ENCODE measurements around the gene TNFRSF1A.

TNFRSF1A gene

DNA sequence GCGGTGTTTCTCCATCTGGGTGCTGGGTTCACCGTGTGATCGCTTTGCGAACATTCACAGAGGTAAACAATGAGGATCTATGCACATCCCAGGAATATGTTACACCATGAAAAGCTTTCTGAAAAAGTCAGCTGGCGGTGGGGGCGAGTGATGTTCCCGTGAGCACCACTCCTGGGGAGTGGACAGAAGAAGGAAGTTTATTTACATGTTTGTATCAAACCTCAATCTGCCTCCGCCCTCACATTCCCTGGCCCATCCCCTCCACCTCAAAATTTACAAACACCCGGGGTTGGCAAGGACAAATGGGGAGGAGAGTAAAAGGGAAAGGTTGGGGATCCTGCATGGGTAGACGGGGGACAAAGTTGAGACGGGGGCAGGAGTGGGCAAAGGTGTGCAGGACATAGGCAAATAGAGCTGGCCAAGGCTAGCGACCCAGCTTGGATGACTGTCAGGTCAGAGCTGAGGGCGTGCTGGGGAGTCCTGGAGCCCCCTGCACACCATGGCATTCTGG, 6.9 kb downstream of the TNFRSF1A start:
- Histone ChIP-seq H3K4me3 (ENCODE audit: low read depth, low read length) (peak overlapping the region; percentile 72), H2AFZ (ENCODE audit: low read length, unreplicated experiment) (no peak overlapping the region), H3K4me1 (ENCODE audit: control insufficient read depth, insufficient read depth, low read length, unreplicated experiment) (peaks cover 82% of the 10 kb centered on the region), H3K27ac (ENCODE audit: low read depth, low read length) (peak overlapping the region; percentile 99), H3K36me3 (ENCODE audit: insufficient read depth, low read length) (peaks cover 34% of the 10 kb centered on the region), H3K79me2 (ENCODE audit: control insufficient read depth, insufficient read depth, low read length, unreplicated experiment) (peaks cover 83% of the 10 kb centered on the region), H3K27me3 (ENCODE audit: insufficient read depth, low read length) (no peaks in the 10 kb centered on the region)

GRCh38 chr12:6334359-6334758, 7.5 kb downstream of the TNFRSF1A start:
- Histone ChIP-seq H2AFZ (ENCODE audit: low read length, unreplicated experiment) (no peak overlapping the region), H3K27ac (ENCODE audit: low read depth, low read length) (peak overlapping the region; percentile 99), H3K4me1 (ENCODE audit: control insufficient read depth, insufficient read depth, low read length, unreplicated experiment) (peaks cover 79% of the 10 kb centered on the region), H3K4me3 (ENCODE audit: low read depth, low read length) (peak overlapping the region; percentile 72; the same call in 1 of the 2 replicates), H3K79me2 (ENCODE audit: control insufficient read depth, insufficient read depth, low read length, unreplicated experiment) (peaks cover 82% of the 10 kb centered on the region), H3K36me3 (ENCODE audit: insufficient read depth, low read length) (peaks cover 37% of the 10 kb centered on the region), H3K27me3 (ENCODE audit: insufficient read depth, low read length) (no peaks in the 10 kb centered on the region)

GRCh38 chr12:6333566-6333965, 8.3 kb downstream of the TNFRSF1A start:
- Histone ChIP-seq H3K4me3 (ENCODE audit: low read depth, low read length) (peak overlapping the region; percentile 72), H3K4me1 (ENCODE audit: control insufficient read depth, insufficient read depth, low read length, unreplicated experiment) (peaks cover 71% of the 10 kb centered on the region), H2AFZ (ENCODE audit: low read length, unreplicated experiment) (no peak overlapping the region), H3K27ac (ENCODE audit: low read depth, low read length) (peak overlapping the region; percentile 99), H3K79me2 (ENCODE audit: control insufficient read depth, insufficient read depth, low read length, unreplicated experiment) (peaks cover 78% of the 10 kb centered on the region), H3K27me3 (ENCODE audit: insufficient read depth, low read length) (no peaks in the 10 kb centered on the region), H3K36me3 (ENCODE audit: insufficient read depth, low read length) (peaks cover 37% of the 10 kb centered on the region)

DNA sequence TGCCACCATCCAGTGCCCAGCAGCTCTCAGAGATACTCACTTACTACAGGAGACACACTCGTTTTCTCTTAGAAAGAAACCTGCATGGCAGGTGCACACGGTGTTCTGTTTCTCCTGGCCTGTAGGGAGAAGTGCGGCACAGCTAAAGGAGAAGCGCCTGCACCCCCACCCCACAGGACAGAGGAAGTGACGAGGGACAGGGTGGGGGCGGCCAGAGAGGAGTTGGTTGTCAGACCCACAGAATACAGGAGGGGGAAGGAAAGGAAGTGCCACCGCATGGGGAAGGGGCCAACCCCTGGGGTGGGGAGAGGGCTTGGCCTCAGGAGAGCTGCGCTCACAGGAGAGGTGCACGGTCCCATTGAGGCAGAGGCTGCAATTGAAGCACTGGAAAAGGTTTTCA, 8.8 kb downstream of the TNFRSF1A start:
- no peaks in the 10 kb centered on the region for H3K27me3 ChIP-seq (ENCODE audit: insufficient read depth, low read length)
- H2AFZ ChIP-seq (ENCODE audit: low read length, unreplicated experiment) = no peak overlapping the region
- peak overlapping the region; percentile 99 for H3K27ac ChIP-seq (ENCODE audit: low read depth, low read length)
- H3K4me3 ChIP-seq (ENCODE audit: low read depth, low read length) = peak overlapping the region; percentile 27; the same call in 1 of the 2 replicates
- peaks cover 39% of the 10 kb centered on the region for H3K36me3 ChIP-seq (ENCODE audit: insufficient read depth, low read length)
- H3K4me1 ChIP-seq (ENCODE audit: control insufficient read depth, insufficient read depth, low read length, unreplicated experiment) = peaks cover 71% of the 10 kb centered on the region
- peaks cover 72% of the 10 kb centered on the region for H3K79me2 ChIP-seq (ENCODE audit: control insufficient read depth, insufficient read depth, low read length, unreplicated experiment)

DNA sequence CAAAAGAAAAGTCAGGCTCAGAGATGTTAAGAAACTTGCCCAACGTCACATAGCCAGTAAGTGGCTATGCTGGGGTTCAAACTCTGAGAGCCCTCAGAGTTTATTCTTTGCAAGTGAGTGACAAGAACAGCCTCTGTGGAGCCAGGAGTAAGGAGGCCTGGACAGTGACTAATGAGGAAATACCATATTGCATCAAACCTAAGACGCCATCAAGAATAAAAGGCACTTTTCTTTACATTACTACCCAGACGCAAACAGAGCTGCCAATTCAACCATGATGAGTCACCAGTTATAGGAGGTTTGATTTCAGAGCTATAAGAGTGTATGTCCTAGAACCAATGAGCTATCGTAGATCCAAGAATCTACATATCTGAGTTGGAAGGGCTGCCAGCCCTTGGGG, 9.4 kb downstream of the TNFRSF1A start:
- no peaks in the 10 kb centered on the region for H3K27me3 ChIP-seq (ENCODE audit: insufficient read depth, low read length)
- peaks cover 71% of the 10 kb centered on the region for H3K4me1 ChIP-seq (ENCODE audit: control insufficient read depth, insufficient read depth, low read length, unreplicated experiment)
- peak overlapping the region; percentile 27; the same call in 1 of the 2 replicates for H3K4me3 ChIP-seq (ENCODE audit: low read depth, low read length)
- peak overlapping the region; percentile 99 for H3K27ac ChIP-seq (ENCODE audit: low read depth, low read length)
- no peak overlapping the region for H2AFZ ChIP-seq (ENCODE audit: low read length, unreplicated experiment)
- peaks cover 67% of the 10 kb centered on the region for H3K79me2 ChIP-seq (ENCODE audit: control insufficient read depth, insufficient read depth, low read length, unreplicated experiment)
- H3K36me3 ChIP-seq (ENCODE audit: insufficient read depth, low read length) = peaks cover 39% of the 10 kb centered on the region

- Histone ChIP-seq H2AFZ (ENCODE audit: low read length, unreplicated experiment) (no peak overlapping the region), H3K27me3 (ENCODE audit: insufficient read depth, low read length) (no peaks in the 10 kb centered on the region), H3K4me3 (ENCODE audit: low read depth, low read length) (no peak overlapping the region), H3K27ac (ENCODE audit: low read depth, low read length) (peak overlapping the region; percentile 41), H3K79me2 (ENCODE audit: control insufficient read depth, insufficient read depth, low read length, unreplicated experiment) (peaks cover 58% of the 10 kb centered on the region), H3K36me3 (ENCODE audit: insufficient read depth, low read length) (peaks cover 47% of the 10 kb centered on the region), H3K4me1 (ENCODE audit: control insufficient read depth, insufficient read depth, low read length, unreplicated experiment) (peaks cover 74% of the 10 kb centered on the region)
Measured at GRCh38 chr12:6330999-6331714, 10.7 kb downstream of the TNFRSF1A start.

- Histone ChIP-seq H3K36me3 (ENCODE audit: insufficient read depth, low read length) (peaks cover 50% of the 10 kb centered on the region), H3K4me3 (ENCODE audit: low read depth, low read length) (no peak overlapping the region), H3K27me3 (ENCODE audit: insufficient read depth, low read length) (no peaks in the 10 kb centered on the region), H3K4me1 (ENCODE audit: control insufficient read depth, insufficient read depth, low read length, unreplicated experiment) (peaks cover 72% of the 10 kb centered on the region), H3K79me2 (ENCODE audit: control insufficient read depth, insufficient read depth, low read length, unreplicated experiment) (peaks cover 49% of the 10 kb centered on the region), H3K27ac (ENCODE audit: low read depth, low read length) (no peak overlapping the region), H2AFZ (ENCODE audit: low read length, unreplicated experiment) (no peak overlapping the region)
Measured at GRCh38 chr12:6330192-6330591, 11.7 kb downstream of the TNFRSF1A start.

- no peaks in the 10 kb centered on the region for H3K27me3 ChIP-seq (ENCODE audit: insufficient read depth, low read length)
- H3K4me1 ChIP-seq (ENCODE audit: control insufficient read depth, insufficient read depth, low read length, unreplicated experiment) = peaks cover 72% of the 10 kb centered on the region
- H3K79me2 ChIP-seq (ENCODE audit: control insufficient read depth, insufficient read depth, low read length, unreplicated experiment) = peaks cover 44% of the 10 kb centered on the region
- no peak overlapping the region for H2AFZ ChIP-seq (ENCODE audit: low read length, unreplicated experiment)
- H3K4me3 ChIP-seq (ENCODE audit: low read depth, low read length) = no peak overlapping the region
- peaks cover 51% of the 10 kb centered on the region for H3K36me3 ChIP-seq (ENCODE audit: insufficient read depth, low read length)
- no peak overlapping the region for H3K27ac ChIP-seq (ENCODE audit: low read depth, low read length)
Measured at GRCh38 chr12:6329703-6330064, 12.2 kb downstream of the TNFRSF1A start.

- H3K4me1 ChIP-seq (ENCODE audit: control insufficient read depth, insufficient read depth, low read length, unreplicated experiment) = peaks cover 72% of the 10 kb centered on the region
- H3K36me3 ChIP-seq (ENCODE audit: insufficient read depth, low read length) = peaks cover 48% of the 10 kb centered on the region
- H3K27ac ChIP-seq (ENCODE audit: low read depth, low read length) = no peak overlapping the region
- H2AFZ ChIP-seq (ENCODE audit: low read length, unreplicated experiment) = no peak overlapping the region
- peaks cover 38% of the 10 kb centered on the region for H3K79me2 ChIP-seq (ENCODE audit: control insufficient read depth, insufficient read depth, low read length, unreplicated experiment)
- no peaks in the 10 kb centered on the region for H3K27me3 ChIP-seq (ENCODE audit: insufficient read depth, low read length)
- H3K4me3 ChIP-seq (ENCODE audit: low read depth, low read length) = no peak overlapping the region
Measured at GRCh38 chr12:6328945-6329702, 12.8 kb downstream of the TNFRSF1A start.

DNA sequence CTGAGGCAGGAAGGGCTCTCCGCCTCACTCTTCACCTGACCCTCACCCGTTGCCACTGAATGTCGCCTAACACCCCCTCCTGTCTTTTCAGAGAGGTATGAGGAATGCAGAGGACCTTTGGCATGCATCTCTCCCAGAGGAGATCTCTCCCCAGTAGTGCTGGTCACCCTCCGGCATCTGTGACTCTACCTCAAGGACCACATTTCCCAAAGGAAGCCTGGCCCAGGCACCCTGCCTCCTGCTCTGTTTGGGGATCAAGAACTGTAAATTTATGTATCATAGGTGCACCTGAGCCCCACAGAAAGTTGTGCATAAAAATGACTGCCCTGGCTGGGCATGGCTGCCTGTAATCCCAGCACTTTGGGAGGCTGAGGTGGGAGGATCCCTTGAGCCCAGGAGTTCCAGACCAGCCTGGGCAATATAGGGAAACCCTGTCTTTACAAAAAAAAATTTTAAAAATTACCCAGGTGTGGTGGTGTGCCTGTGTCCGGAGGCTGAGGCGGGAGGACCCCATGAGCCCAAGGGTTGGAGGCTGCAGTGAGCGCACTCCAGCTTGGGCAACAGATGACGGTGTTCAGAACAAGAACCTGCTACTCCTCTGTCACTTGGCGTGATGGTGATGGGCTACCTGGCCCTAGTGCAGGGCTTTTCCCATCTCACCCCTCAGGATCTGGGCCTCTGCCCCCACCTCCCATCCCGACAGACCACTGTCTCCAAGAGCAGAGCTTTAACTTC, 13.7 kb downstream of the TNFRSF1A start:
- peak overlapping the region; percentile 39; the same call in 1 of the 2 replicates for H3K27ac ChIP-seq (ENCODE audit: low read depth, low read length)
- no peak overlapping the region for H3K4me3 ChIP-seq (ENCODE audit: low read depth, low read length)
- H3K4me1 ChIP-seq (ENCODE audit: control insufficient read depth, insufficient read depth, low read length, unreplicated experiment) = peaks cover 69% of the 10 kb centered on the region
- H2AFZ ChIP-seq (ENCODE audit: low read length, unreplicated experiment) = no peak overlapping the region
- H3K27me3 ChIP-seq (ENCODE audit: insufficient read depth, low read length) = no peaks in the 10 kb centered on the region
- peaks cover 46% of the 10 kb centered on the region for H3K36me3 ChIP-seq (ENCODE audit: insufficient read depth, low read length)
- H3K79me2 ChIP-seq (ENCODE audit: control insufficient read depth, insufficient read depth, low read length, unreplicated experiment) = peaks cover 30% of the 10 kb centered on the region
